HepG2 (cell line): ENCODE results near the gene JPH2.

Experiments
- NFYB ChIP-seq: sonication (generic); formaldehyde crosslinking; IDR thresholded peaks from 2 replicates; pipeline ENCODE4 v1.4.0; 2020; ENCODE audit warnings: missing genetic modification reagents
- POLR2A ChIP-seq, 2 experiments: IDR thresholded peaks; 2 replicates each; pipeline ENCODE4 v1.6.1; 2011; ENCODE audit warnings: low read depth in 2 of 2, low read length in 2 of 2, mild to moderate bottlenecking in 1 of 2, moderate library complexity in 1 of 2; ENCODE audit not compliant: insufficient read depth in 1 of 2
- SRSF4 ChIP-seq: fragments of 200-400 bp; formaldehyde crosslinking; IDR thresholded peaks from one replicate; pipeline ENCODE4 v1.6.1; 2018; ENCODE audit warnings: mild to moderate bottlenecking, low read depth, low read length, moderate library complexity; ENCODE audit not compliant: poor library complexity, severe bottlenecking
- ZNF569 ChIP-seq: sonication (generic); formaldehyde crosslinking; IDR thresholded peaks from 2 replicates; pipeline ENCODE4 v1.5.0; 2020; ENCODE audit warnings: mild to moderate bottlenecking, missing genetic modification reagents, moderate library complexity, borderline replicate concordance

DNA sequence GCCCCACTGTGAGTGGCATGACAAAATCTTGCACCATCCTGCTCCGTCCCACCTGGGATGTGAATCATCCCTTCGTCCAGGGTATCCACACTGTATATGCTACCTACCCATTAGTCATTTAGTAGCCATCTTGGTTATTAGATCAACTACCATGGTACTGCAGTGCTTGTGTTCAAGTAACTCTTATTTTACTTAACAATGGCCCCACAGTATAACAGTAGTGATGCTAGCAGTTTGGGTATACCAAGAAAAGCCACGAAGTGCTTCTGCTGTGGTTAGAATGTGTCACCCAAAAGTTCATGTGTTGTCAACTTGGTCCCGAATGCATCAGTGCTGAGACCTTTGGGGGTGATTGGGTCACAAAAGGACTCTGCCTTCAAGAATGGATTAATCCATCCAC lies 11.9 kb upstream of the JPH2 start:
- TF ChIP-seq NFYB (CRISPR knock-in tag) (no peak), POLR2A (IDR thresholded peaks at IDR 0.05; ENCODE audit: insufficient read depth in 1 of 2, low read depth in 2 of 2, low read length in 2 of 2) (no peak), SRSF4 (no peak), ZNF569 (CRISPR knock-in tag) (no peak)
